ENCODE data around the gene DCTN2.
"Not testable (repeated sequence)": the region's sequence is repeated elsewhere in the genome, so short reads cannot be mapped to it uniquely, and the experiment has no call there.

The DCTN2 gene

GRCh38 chr12:57513677-57514076 is 33.3 kb downstream of the DCTN2 start:
- FAIRE-seq: not testable (repeated sequence)

- no peak for FAIRE-seq
Measured at GRCh38 chr12:57513266-57513665, 33.7 kb downstream of the DCTN2 start.

GRCh38 chr12:57512665-57513064 is 34.3 kb downstream of the DCTN2 start:
- FAIRE-seq: no peak

GRCh38 chr12:57511588-57512325 is 35.2 kb downstream of the DCTN2 start:
- no peak for FAIRE-seq

- FAIRE-seq: no peak
Measured at GRCh38 chr12:57511161-57511560, 35.8 kb downstream of the DCTN2 start.

DNA sequence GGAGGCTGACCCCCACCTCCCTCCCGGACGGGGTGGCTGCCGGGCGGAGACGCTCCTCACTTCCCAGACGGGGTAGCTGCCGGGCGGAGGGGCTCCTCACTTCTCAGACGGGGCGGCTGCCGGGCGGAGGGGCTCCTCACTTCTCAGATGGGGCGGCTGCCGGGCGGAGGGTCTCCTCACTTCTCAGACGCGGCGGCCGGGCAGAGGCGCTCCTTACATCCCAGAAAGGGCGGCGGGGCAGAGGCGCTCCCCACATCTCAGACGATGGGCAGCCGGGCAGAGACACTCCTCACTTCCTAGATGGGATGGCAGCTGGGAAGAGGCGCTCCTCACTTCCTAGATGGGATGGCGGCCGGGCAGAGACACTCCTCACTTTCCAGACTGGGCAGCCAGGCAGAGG is 39.2 kb downstream of the DCTN2 start:
- not testable (repeated sequence) for FAIRE-seq

GRCh38 chr12:57506541-57506940 is 40.5 kb downstream of the DCTN2 start:
- not testable (repeated sequence) for FAIRE-seq

GRCh38 chr12:57502311-57502969 is 44.6 kb downstream of the DCTN2 start:
- not testable (repeated sequence) for FAIRE-seq

GRCh38 chr12:57500213-57500612 is 46.8 kb downstream of the DCTN2 start:
- FAIRE-seq: no peak

- no peak for FAIRE-seq
Measured at GRCh38 chr12:57498571-57498970, 48.4 kb downstream of the DCTN2 start.

DNA sequence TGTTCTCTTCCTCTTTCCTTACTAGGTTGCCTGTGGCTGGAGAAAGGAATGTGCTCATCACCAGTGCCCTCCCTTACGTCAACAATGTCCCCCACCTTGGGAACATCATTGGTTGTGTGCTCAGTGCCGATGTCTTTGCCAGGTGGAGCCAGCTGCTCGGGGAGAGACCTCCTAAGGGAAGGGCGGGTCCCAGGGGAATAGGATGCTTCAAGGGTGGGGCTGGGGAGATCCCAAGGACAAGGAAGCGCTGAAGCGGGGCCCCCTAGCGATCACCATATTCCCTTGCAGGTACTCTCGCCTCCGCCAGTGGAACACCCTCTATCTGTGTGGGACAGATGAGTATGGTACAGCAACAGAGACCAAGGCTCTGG is 48.9 kb downstream of the DCTN2 start:
- no peak for FAIRE-seq

- FAIRE-seq: no peak
Measured at GRCh38 chr12:57497223-57498131, 49.5 kb downstream of the DCTN2 start.

DNA sequence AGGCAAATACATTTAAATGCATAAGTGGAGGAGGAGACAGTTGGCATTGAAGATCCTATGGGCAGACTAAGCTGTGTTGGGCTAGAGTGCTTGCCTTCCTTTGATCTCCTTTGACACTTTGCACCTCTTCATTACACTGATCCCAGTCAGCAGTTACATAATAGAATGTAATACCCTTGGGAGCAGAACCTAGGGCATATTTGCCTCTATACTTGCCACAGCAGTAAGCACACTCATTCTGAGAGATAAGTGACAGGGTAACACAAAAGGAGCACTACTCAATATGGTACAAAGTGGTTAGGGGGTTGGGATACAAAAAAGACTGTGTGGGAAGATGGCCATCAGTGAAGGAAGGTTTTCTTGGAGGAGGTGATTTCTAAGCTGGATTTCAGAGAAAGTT is 50.2 kb downstream of the DCTN2 start:
- FAIRE-seq: no peak

- not testable (repeated sequence) for FAIRE-seq
Measured at GRCh38 chr12:57495051-57495701, 51.8 kb downstream of the DCTN2 start.

DNA sequence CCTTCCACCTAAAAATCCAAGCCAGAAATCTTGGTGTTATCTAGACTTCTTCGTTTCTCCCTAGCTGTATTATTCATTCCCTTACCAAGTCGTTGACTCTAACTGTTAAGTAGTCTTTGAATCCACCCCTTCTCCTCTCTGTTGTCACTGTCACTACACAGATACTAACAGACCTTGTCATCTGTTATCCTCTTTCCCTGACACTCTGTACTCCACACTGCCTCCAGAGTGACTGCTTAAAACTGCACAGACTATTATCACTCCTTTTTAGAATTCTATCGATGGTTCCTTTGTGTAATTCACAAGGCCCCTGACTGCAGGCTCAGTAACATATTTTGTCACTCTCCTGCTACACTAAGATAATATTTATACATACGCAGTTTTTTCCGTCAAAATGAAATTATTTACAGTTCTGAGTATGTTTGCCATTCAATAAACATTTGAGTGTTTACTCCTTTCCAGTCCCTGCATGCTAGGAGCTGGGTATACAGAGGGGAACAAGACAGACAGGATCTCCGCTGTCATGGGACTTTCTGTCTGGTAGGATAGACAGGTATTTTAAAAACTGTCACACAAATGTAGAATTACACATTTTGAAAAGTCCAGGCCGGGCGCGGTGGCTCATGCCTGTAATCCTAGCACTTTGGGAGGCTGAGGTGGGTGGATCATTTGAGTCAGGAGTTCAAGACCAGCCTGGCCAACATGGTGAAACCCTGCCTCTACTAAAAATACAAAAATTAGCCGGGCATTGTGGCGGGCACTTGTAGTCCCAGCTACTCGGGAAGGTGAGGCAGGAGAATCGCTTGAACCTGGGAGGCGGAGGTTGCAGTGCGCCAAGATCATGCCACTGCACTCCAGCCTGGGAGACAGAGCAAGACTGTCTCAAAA is 55.4 kb downstream of the DCTN2 start:
- FAIRE-seq: no peak

DNA sequence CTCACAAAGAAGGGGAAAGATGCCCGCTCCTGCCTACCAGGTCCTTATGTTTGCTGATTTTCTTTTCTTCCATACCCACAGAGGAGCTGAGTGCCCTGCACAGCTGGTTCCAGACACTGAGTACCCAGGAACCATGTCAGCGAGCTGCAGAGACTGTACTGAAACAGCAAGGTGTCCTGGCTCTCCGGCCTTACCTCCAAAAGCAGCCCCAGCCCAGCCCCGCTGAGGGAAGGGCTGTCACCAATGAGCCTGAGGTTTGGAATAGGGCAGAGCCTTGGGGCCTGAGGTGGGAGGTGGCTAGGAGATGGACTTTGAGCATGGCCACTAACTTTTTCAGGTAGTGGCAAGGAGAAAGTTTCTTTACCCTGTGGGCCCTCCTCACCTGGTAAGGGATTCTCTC is 56.9 kb downstream of the DCTN2 start:
- no peak for FAIRE-seq

DNA sequence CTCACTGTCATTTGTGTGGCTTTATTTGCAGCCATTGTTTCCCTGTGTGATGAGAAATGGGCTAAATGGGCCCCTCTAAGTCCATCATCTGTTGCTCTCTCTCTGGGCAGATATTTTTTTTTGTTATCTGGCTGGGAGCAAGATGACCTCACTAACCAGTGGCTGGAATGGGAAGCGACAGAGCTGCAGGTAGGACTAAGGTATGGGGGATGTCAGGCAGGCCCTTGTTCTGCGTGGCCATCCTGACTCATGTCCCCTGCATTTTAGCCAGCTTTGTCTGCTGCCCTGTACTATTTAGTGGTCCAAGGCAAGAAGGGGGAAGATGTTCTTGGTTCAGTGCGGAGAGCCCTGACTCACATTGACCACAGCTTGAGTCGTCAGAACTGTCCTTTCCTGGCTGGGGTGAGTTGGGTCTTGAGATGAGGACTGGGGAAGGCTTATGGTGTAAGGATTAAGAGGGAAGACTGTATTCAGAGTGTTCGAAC is 57.8 kb downstream of the DCTN2 start:
- FAIRE-seq: no peak

DNA sequence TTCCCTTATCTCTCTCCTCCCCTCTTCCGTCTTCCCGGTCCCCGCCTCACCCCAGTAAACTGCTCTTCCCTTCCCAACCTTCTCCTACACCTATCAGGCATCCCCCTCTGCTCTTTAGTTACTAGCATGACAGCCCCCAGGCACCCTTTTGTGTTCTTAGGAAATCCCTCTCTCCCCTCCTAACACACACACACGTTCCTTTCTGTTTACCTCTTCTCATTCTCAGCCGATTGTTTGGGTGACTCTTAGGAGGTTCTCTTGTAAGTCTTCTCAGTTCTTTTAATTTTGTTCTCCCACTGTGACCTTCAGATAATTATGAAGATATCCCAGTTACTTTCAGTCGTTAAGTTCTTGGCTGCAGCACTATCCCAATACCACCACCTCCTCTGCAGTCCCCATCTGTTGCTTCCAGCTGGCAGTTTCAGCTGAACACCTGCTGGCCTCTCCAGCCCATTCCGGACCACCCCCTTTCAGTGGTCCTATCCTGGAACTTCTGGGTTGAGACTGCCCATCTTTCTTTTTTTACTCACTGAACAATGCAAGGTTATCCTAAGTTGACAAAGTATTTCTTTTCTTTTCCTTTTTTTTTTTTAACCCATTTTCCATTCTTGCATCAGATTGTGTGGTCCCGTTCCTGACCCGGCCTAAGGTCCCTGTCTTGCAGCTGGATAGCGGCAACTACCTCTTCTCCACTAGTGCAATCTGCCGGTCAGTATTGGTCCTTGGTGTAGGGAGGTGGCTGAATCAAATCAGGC is 58.4 kb downstream of the DCTN2 start:
- FAIRE-seq: no peak

- peak; percentile 81 for FAIRE-seq
Measured at GRCh38 chr12:57487597-57488401, 59.2 kb downstream of the DCTN2 start, which contains the start of gene MARS1. MARS1 (plus strand) TSS chr12:57488068; CDS start chr12:57488091, 23 bp downstream.

DNA sequence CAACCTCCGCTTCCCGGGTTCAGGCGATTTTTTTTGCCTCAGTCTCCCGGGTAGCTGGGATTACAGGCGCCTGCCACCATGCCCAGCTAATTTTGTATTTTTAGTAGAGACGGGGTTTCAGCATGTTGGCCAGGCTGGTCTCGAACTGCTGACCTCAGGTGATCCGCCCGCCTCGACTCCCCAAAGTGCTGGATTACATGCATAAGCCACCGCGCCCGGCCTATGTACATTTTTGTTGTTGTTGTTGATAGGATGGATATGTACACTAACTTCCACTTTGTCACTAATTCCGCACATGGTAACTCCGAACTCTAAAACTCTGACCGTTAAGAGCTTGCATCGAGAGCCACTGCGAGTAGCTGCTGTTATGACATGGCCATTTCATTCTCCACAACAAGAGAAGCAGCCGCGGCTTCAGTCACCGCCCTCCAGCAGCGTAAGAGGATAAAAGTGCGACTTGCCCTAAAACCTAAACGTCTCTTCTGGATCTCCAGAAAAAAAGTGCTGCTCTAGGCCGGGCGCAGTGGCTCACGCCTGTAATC is 59.9 kb downstream of the DCTN2 start:
- no peak for FAIRE-seq
